ENCODE data around the gene TGM4.

TGM4 gene

DNA sequence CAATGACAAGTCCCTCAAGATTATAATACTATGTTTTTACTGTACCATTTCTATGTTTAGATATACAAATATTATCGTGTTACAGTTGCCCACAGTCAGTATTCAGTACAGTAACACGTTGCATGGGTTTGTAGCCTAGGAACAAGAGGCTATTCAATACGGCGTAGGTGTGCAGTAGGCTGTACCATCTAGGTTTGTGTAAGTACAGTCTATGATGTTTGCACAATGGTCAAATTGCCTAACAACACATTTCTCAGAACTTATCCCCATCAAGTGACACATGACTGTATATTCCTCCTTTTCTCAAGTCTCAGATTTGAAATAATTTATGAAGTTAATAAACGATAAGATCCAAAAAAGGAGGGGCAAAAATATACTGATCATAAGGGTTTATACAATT lies 79.9 kb downstream of the TGM4 start:
- Histone ChIP-seq H3K9ac (no peak overlapping the region), H3K79me2 (ENCODE audit: insufficient read depth, low read depth) (no peaks in the 10 kb centered on the region), H3K4me3 (IDR thresholded peaks at IDR 0.05; ENCODE audit: insufficient read depth, low read depth, low read length) (no peak overlapping the region), H3K27ac (no peak overlapping the region), H2AFZ (ENCODE audit: low read depth) (no peak overlapping the region), H3K4me1 (ENCODE audit: low read depth, poor library complexity, severe bottlenecking) (no peaks in the 10 kb centered on the region), H3K36me3 (ENCODE audit: insufficient read depth) (no peaks in the 10 kb centered on the region), H4K20me1 (ENCODE audit: insufficient read depth) (no peaks in the 10 kb centered on the region), H3K27me3 (ENCODE audit: insufficient read depth, low read depth) (no peaks in the 10 kb centered on the region), H3K4me2 (no peak overlapping the region)
- TF ChIP-seq, protein P1, sequence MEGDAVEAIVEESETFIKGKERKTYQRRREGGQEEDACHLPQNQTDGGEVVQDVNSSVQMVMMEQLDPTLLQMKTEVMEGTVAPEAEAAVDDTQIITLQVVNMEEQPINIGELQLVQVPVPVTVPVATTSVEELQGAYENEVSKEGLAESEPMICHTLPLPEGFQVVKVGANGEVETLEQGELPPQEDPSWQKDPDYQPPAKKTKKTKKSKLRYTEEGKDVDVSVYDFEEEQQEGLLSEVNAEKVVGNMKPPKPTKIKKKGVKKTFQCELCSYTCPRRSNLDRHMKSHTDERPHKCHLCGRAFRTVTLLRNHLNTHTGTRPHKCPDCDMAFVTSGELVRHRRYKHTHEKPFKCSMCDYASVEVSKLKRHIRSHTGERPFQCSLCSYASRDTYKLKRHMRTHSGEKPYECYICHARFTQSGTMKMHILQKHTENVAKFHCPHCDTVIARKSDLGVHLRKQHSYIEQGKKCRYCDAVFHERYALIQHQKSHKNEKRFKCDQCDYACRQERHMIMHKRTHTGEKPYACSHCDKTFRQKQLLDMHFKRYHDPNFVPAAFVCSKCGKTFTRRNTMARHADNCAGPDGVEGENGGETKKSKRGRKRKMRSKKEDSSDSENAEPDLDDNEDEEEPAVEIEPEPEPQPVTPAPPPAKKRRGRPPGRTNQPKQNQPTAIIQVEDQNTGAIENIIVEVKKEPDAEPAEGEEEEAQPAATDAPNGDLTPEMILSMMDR (conservative IDR thresholded peaks at IDR 0.05; ENCODE audit: low read depth, low read length) = no peak

DNA sequence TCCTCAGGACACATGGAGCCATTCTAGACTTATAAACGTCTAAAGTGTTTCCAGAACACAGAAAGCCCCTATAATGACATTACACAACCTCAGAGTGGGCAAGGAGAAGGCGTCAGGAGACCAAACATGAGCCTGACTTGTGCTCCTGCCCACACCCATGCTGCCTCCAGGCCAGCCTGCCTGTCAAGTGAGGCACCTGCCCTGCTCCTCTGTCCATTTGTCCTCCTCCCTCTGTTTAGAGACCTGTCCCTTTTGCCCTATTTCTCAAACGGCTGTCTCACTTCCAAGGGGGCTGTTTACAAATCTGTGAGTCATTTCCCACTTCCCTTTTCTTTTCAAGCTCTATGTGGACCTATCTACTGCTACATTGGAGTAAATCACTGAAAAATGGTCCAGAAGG lies 80.6 kb downstream of the TGM4 start:
- Histone ChIP-seq H3K4me1 (ENCODE audit: low read depth, poor library complexity, severe bottlenecking) (no peaks in the 10 kb centered on the region), H3K4me2 (no peak overlapping the region), H3K9ac (no peak overlapping the region), H3K4me3 (IDR thresholded peaks at IDR 0.05; ENCODE audit: insufficient read depth, low read depth, low read length) (no peak overlapping the region), H3K27ac (no peak overlapping the region), H3K36me3 (ENCODE audit: insufficient read depth) (no peaks in the 10 kb centered on the region), H3K27me3 (ENCODE audit: insufficient read depth, low read depth) (no peaks in the 10 kb centered on the region), H4K20me1 (ENCODE audit: insufficient read depth) (no peaks in the 10 kb centered on the region), H3K79me2 (ENCODE audit: insufficient read depth, low read depth) (no peaks in the 10 kb centered on the region), H2AFZ (ENCODE audit: low read depth) (no peak overlapping the region)
- TF ChIP-seq, protein P1 (conservative IDR thresholded peaks at IDR 0.05; ENCODE audit: low read depth, low read length) = no peak

DNA sequence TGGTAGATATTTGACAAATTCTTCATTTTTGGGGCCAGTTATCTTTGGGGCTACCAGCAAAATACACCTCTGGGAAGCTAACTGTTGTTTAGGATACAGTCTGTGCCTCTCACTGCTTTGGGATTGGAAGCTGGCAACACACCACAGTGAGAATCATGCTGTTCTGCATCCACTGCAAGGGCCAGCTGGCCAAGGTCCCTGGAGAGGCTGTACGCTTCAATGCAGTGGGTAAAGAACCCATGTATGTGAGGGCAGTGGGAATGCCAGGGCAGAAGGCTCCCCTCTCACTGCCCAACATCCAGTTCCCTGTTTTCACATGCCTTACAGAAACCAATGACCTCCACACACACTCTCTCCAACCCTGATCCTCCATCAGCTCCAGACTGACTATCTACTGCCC lies 81.5 kb downstream of the TGM4 start:
- no peaks in the 10 kb centered on the region for H3K36me3 ChIP-seq (ENCODE audit: insufficient read depth)
- no peak overlapping the region for H2AFZ ChIP-seq (ENCODE audit: low read depth)
- H3K4me1 ChIP-seq (ENCODE audit: low read depth, poor library complexity, severe bottlenecking) = no peaks in the 10 kb centered on the region
- H3K9ac ChIP-seq = no peak overlapping the region
- H3K79me2 ChIP-seq (ENCODE audit: insufficient read depth, low read depth) = no peaks in the 10 kb centered on the region
- H3K27me3 ChIP-seq (ENCODE audit: insufficient read depth, low read depth) = no peaks in the 10 kb centered on the region
- no peak overlapping the region for H3K4me3 ChIP-seq (IDR thresholded peaks at IDR 0.05; ENCODE audit: insufficient read depth, low read depth, low read length)
- H3K4me2 ChIP-seq = no peak overlapping the region
- H4K20me1 ChIP-seq (ENCODE audit: insufficient read depth) = no peaks in the 10 kb centered on the region
- TF ChIP-seq, protein P1 (conservative IDR thresholded peaks at IDR 0.05; ENCODE audit: low read depth, low read length) = no peak
- no peak overlapping the region for H3K27ac ChIP-seq

DNA sequence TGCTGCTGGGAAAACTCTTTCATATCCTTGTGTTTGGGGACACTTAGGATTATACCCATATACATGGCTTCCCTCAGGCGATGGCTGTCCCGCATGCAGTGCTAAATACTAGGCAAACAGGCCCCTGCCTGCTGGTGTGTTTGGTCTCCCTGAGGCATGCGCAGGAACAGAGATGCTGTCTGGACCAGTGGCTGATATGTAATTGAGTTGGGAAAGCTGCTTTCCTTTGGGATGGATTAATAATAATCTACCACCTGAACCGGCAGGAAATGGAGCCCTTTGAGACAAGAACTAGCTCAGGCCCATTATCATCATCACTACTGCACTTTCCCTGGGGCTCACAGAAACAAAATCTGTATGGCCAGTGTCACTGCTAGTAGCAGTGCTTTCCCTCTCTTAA lies 83.6 kb downstream of the TGM4 start:
- TF ChIP-seq, protein P1 (conservative IDR thresholded peaks at IDR 0.05; ENCODE audit: low read depth, low read length) = no peak
- Histone ChIP-seq H4K20me1 (ENCODE audit: insufficient read depth) (no peaks in the 10 kb centered on the region), H2AFZ (ENCODE audit: low read depth) (no peak overlapping the region), H3K4me2 (no peak overlapping the region), H3K4me1 (ENCODE audit: low read depth, poor library complexity, severe bottlenecking) (no peaks in the 10 kb centered on the region), H3K27me3 (ENCODE audit: insufficient read depth, low read depth) (no peaks in the 10 kb centered on the region), H3K79me2 (ENCODE audit: insufficient read depth, low read depth) (no peaks in the 10 kb centered on the region), H3K9ac (no peak overlapping the region), H3K27ac (no peak overlapping the region), H3K4me3 (IDR thresholded peaks at IDR 0.05; ENCODE audit: insufficient read depth, low read depth, low read length) (no peak overlapping the region), H3K36me3 (ENCODE audit: insufficient read depth) (no peaks in the 10 kb centered on the region)

DNA sequence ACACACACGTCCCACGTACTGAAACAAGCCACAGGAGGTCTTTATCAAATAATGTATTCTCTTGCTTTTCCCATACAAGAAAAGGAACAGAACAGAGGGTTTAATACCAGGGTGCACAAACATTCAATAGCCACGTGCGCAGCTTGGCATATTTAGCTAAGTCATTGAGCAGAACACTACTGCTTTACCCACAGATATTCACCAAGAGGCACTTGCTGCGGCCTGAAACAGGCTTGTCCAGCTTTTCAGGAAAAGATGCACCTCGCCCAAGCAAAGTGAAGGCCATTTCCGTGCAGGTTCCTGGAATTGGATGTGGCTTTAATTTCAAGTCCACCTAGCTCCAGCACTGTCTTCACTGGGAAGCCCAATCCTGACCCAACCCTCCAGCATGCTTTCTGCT lies 84.0 kb downstream of the TGM4 start:
- no peaks in the 10 kb centered on the region for H3K4me1 ChIP-seq (ENCODE audit: low read depth, poor library complexity, severe bottlenecking)
- no peak overlapping the region for H3K4me2 ChIP-seq
- H3K79me2 ChIP-seq (ENCODE audit: insufficient read depth, low read depth) = no peaks in the 10 kb centered on the region
- no peaks in the 10 kb centered on the region for H3K27me3 ChIP-seq (ENCODE audit: insufficient read depth, low read depth)
- H3K9ac ChIP-seq = no peak overlapping the region
- H2AFZ ChIP-seq (ENCODE audit: low read depth) = no peak overlapping the region
- H3K27ac ChIP-seq = no peak overlapping the region
- no peak overlapping the region for H3K4me3 ChIP-seq (IDR thresholded peaks at IDR 0.05; ENCODE audit: insufficient read depth, low read depth, low read length)
- no peaks in the 10 kb centered on the region for H3K36me3 ChIP-seq (ENCODE audit: insufficient read depth)
- TF ChIP-seq, protein P1 (conservative IDR thresholded peaks at IDR 0.05; ENCODE audit: low read depth, low read length) = no peak
- H4K20me1 ChIP-seq (ENCODE audit: insufficient read depth) = no peaks in the 10 kb centered on the region
